Tibial nerve (tissue), 4 donors: ENCODE results near the gene LCE1F.

Experiments used
- CTCF ChIP-seq, 5 experiments: fragments of 200-600 bp in 3 of 5; fragments of 450-650 bp in 2 of 5; sonication (generic) in 3 of 5; IDR thresholded peaks; one replicate each; pipeline ENCODE4 v1.5.1; 2016 to 2019; ENCODE audit warnings: antibody characterized with exemption in 5 of 5, mild to moderate bottlenecking in 3 of 5, moderate library complexity in 2 of 5
- EP300 ChIP-seq, 2 donors: sonication (generic); formaldehyde crosslinking; IDR thresholded peaks; one replicate each; pipeline ENCODE4 v1.6.1; 2017; ENCODE audit warnings: antibody characterized with exemption in 2 of 2, mild to moderate bottlenecking in 1 of 2
- POLR2A ChIP-seq, 2 donors: fragments of 450-650 bp; IDR thresholded peaks; one replicate each; pipeline ENCODE4 v1.6.1; 2017; ENCODE audit warnings: antibody characterized with exemption in 2 of 2, mild to moderate bottlenecking in 2 of 2, moderate library complexity in 2 of 2

- TF ChIP-seq POLR2A (IDR thresholded peaks at IDR 0.05) (no peak), CTCF (IDR thresholded peaks at IDR 0.05) (no peak), EP300 (IDR thresholded peaks at IDR 0.05) (no peak)
Observed at GRCh38 chr1:152739841-152740240, 35.1 kb upstream of the LCE1F start.
